ENCODE measurements around the gene RCOR1.
"Not testable (repeated sequence)": the region's sequence is repeated elsewhere in the genome, so short reads cannot be mapped to it uniquely, and the experiment has no call there.

The RCOR1 gene

GRCh38 chr14:102750376-102750775 is 157.9 kb downstream of the RCOR1 start:
- no peak for DNase-seq (ENCODE audit: low read depth, low spot score)

- no peak for DNase-seq (ENCODE audit: low read depth, low spot score)
Observed at GRCh38 chr14:102751088-102751487, 158.6 kb downstream of the RCOR1 start.

- no peak for DNase-seq (ENCODE audit: low read depth, low spot score)
Observed at GRCh38 chr14:102752239-102752847, 159.9 kb downstream of the RCOR1 start.

- no peak for DNase-seq (ENCODE audit: low read depth, low spot score)
Observed at GRCh38 chr14:102754370-102755262, 162.2 kb downstream of the RCOR1 start.

- DNase-seq (ENCODE audit: low read depth, low spot score), result no peak
Observed at GRCh38 chr14:102757646-102758045, 165.2 kb downstream of the RCOR1 start.

GRCh38 chr14:102758087-102758486 is 165.6 kb downstream of the RCOR1 start:
- no peak for DNase-seq (ENCODE audit: low read depth, low spot score)

- no peak for DNase-seq (ENCODE audit: low read depth, low spot score)
Observed at GRCh38 chr14:102759456-102760187, 167.2 kb downstream of the RCOR1 start.

GRCh38 chr14:102760496-102761193 is 168.2 kb downstream of the RCOR1 start:
- DNase-seq (ENCODE audit: low read depth, low spot score), result no peak

- no peak for DNase-seq (ENCODE audit: low read depth, low spot score)
Observed at GRCh38 chr14:102761206-102761605, 168.8 kb downstream of the RCOR1 start.

GRCh38 chr14:102764220-102764671 is 171.8 kb downstream of the RCOR1 start:
- no peak for DNase-seq (ENCODE audit: low read depth, low spot score)

- DNase-seq (ENCODE audit: low read depth, low spot score), result not testable (repeated sequence)
Observed at GRCh38 chr14:102765770-102766169, 173.3 kb downstream of the RCOR1 start.

GRCh38 chr14:102768223-102769048 is 176.0 kb downstream of the RCOR1 start:
- no peak for DNase-seq (ENCODE audit: low read depth, low spot score)

GRCh38 chr14:102769049-102769327 is 176.5 kb downstream of the RCOR1 start:
- DNase-seq (ENCODE audit: low read depth, low spot score), result no peak

GRCh38 chr14:102770147-102771123 is 178.0 kb downstream of the RCOR1 start:
- no peak for DNase-seq (ENCODE audit: low read depth, low spot score)

- DNase-seq (ENCODE audit: low read depth, low spot score), result no peak
Observed at GRCh38 chr14:102771144-102771543, 178.7 kb downstream of the RCOR1 start.

GRCh38 chr14:102772781-102773570 is 180.5 kb downstream of the RCOR1 start:
- DNase-seq (ENCODE audit: low read depth, low spot score), result peak; percentile 35

GRCh38 chr14:102774391-102775153 is 182.1 kb downstream of the RCOR1 start:
- DNase-seq (ENCODE audit: low read depth, low spot score), result peak; percentile 85

Data from astrocyte of the hippocampus (primary cell).